Activated CD4-positive, alpha-beta T cell treated with anti-CD3 and anti-CD28 coated beads for 1 hour (primary cell): ENCODE data around the gene RXRG.
"Not testable (repeated sequence)": the region's sequence is repeated elsewhere in the genome, so short reads cannot be mapped to it uniquely, and the experiment has no call there.

Source experiments
- DNase-seq: peaks from one replicate; pipeline ENCODE4 v3.0.0-alpha.2; 2020

RXRG gene

DNA sequence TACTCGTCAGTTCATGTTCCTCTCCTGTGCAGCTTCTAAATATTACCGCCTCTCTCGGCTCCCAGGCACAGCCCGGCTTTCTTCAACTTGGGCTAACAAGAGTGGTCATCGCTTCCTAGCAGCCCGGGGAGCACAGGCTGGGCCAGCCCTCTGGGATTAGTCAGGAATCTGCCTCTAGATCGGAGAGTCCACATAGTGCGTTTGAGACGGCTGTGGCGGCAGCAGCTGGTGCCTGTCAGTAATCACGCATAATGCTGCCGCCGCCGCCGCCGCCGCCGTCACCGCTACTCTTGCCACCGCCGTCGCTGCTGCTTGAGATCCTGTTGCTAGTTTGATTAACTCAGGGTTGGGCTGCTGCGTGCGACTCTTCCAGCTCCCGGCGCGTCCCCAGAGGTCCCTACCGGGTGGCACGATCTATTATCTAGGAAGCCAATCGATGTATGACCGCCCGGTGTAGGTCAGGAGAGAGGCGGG is at the start of gene RXRG:
TSS of gene RXRG (minus strand) at position 230 of the 474 bp plus-strand sequence. CDS start 233 bp downstream, outside the sequence.
- no peak for DNase-seq

DNA sequence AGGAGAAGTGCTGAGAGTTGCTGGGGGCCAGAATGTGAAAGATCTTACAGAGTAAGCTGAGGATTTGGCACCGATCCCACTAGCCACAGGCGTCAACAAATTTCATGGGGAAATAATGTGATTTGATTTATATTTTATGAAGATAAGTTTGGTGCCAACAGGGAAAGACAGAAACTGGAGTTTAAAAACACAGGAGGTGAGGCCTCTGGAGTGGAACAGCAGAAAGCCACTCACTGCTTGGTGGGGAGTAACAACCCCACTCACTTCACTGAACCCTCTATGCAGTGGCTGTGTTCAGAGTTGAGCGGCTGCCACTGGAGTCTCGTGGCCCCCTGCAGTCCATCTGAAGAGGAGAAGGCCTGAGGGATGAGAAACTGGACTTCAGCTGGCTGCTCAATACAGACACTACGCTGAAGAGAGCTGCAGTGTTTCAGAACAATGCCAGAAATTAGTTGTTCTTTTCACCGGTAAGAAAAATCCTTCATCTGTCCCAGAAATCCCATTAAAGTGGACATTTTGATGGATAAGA is 48.0 kb upstream of the RXRG start:
- no peak for DNase-seq

DNA sequence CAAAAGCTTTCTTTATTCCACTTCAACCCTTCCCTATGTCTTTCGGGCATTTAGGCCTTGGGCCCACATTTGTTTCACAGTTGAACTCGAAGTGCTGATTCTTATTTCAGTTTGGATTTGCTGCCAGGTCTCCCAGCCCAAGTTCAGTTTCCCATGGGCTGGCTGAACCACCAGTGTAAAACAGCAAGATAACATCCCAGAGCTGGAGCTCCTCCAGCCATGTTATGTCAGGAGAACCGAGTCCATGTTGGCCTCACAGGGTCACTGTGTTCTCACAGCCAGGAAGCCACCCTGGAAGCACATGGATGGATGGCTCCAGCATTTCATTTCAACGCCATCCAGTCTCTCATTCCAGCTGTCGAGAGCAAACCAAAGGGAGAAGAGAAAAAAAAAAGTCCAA is 45.2 kb upstream of the RXRG start:
- DNase-seq = no peak

DNA sequence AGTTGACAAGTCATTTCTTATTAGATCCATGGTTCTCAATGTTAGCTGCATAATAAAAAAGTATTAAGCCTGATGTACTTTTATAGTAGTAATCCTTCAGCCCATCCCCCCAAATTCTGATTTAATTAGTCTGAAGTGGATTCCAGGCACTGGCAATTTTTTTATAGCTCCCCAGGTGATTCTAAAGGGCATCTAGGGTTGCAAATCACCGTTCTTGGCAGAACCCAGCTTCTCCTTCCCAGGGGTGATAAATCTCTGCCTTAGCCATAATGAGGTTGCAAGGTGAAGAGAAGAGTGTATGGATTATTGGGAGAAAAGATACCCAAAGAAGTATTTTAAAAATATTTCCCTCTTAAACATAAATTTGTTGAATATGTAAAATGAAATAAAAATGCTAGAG is 43.0 kb upstream of the RXRG start:
- DNase-seq = no peak

DNA sequence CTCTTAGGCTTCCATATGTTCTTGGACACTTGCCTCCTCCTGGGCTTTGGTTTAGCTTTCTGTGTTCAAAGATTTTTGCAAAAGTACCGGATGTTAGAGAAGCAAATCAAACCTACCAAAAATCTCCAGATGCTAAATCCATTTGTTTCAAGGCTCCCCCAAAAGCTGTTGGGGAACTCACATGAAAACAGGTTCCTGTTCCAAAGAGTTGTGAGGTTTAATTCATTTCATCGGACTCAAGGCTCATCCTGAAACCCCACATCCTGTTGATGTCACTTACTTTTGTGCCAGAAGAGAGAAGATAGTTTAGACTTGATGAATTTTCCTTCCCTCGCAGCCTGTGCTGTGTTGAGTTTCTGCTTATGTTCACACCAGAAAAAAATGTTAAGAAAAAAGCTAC is 41.7 kb upstream of the RXRG start:
- no peak for DNase-seq

DNA sequence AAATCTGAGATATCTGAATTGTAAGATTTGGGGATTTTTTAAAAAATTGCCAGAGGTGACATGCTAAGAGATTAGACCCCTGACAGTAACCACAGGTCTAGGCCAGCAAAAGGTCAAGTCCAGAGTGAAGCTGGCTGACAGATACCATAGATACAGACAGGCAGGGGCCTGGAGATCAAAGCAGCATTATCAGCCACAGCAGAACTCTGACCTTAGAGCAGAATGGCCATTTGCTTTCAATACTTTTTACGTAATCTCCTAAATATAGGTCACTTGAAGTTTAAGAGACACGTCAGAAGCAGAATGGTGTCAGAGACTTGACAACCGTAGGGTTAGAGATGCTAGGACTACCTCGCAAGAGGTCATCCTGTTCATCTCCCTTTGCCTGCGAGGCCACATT is 40.8 kb upstream of the RXRG start:
- no peak for DNase-seq

DNA sequence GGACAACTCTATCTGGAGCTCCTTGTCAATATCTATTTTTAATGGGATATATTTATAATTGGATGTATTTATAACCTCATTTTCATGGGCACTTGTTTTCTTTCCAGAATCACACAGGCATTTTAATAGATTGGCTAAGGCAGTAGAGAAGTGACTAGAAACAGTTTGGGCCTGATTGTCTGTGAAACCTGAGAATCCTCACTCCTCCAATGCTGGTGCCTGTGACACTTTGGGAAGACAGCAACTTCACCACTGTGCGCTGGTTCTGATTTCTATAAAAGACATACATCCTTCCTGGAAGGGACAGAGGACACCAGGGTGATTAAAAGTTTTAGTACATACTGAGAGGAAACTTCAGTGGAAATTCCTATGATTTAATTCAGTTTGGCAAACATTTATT is 39.6 kb upstream of the RXRG start:
- DNase-seq = no peak

DNA sequence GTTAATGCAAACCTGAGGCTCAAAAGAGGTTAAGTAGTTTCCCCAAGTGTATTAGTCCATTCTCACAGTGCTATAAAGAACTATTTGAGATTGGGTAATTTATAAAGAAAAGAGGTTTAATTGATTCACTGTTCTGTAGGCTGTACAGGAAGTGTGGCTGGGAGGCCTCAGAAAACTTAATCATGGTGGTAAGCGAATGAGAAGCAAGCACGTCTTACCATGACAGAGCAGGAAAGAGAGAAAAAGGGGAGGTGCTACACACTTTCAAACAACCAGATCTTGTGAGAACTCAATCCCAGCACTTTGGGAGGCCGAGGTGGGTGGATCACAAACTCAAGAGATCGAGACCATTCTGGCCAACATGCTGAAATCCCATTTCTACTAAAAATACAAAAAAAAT is 38.5 kb upstream of the RXRG start:
- no peak for DNase-seq

DNA sequence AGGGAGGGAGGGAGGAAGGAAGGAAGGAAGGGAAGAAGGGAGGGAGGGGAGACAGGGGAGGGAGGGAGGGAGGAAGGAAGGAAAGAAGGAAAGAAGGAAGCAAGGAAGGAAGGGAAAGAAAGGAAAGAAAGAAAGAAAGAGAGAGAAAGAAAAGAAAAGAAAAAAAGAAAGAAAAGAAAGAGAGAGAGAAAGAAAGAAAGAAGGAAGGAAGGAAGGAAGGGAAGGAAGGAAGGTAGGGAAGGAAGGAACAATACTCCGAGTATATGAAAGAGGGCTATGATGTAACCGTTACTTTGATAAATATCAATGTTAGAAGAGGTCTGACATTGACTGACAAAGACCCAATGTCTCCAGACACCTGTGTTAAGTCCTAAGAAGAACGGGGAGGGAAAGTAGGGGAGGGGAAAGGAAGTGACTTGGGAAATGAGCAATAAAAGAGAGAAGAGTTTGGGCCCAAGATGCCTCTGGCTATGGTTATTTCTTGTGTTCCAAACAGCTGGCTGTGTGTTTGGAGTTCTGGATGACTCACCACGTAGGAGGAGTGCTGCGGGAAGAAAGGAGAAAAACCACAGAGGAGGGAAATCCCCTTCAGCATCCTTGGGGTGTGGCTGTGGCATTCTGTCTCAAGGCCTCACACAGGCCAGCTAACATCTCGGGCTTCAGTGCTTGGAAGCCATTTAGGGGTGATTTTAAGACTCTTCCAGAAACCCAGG is 37.0 kb upstream of the RXRG start:
- no peak for DNase-seq

DNA sequence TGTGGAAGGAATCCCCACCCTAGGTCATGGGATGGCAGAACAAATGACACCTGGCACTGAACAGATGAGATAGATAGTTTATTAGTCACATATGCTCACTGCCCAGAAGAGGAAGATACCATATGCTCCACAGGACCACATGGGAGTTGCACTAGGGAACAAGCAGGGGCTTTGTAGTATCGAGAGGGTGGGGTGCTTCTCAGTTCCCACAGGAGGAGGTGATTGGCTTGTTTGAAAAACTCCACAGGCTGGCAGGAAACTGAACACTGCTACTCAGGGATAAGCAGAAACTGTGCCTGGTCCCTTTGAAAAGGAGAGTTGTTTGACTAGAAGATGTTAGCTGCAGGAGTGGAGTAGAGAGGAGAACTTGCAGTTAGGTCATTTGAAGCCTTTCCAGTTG is 31.9 kb upstream of the RXRG start:
- no peak for DNase-seq

DNA sequence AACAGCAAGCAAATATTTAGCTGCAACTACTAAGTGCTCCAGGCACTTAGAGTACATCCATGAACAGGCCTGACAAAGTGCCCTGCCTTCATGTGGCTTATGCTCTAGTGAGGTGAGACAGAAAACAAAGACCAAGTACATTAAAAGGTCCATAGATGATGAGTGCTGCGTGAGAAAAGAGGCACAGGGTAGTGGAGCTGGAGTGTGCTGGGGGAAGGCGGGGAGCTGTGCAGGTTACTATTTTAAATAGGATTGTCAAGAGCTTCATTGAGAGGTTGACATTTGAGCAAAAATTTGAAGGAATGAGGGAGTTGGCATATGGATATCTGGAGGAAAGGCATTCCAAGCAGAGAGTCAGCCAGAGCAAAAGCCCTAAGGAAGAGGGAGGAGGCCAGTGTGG is 29.3 kb upstream of the RXRG start:
- DNase-seq = no peak

DNA sequence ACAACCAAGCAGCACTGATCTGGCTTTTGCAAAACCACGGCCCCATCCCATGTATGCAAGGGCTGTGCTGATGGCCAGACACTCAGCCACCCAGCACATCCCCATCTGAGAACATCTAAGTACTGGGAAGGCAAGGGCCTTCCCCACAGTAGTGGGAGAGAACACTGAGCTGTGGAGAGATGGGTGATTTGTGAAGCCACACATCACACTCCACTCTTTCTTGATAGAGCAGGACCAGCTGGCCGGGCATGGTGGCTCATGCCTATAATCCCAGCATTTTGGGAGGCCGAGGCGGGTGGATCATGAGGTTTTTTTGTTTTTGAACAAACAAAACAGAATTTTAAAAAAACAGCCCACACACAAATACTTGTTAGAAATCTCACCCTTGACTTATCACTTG is 28.2 kb upstream of the RXRG start:
- no peak for DNase-seq

DNA sequence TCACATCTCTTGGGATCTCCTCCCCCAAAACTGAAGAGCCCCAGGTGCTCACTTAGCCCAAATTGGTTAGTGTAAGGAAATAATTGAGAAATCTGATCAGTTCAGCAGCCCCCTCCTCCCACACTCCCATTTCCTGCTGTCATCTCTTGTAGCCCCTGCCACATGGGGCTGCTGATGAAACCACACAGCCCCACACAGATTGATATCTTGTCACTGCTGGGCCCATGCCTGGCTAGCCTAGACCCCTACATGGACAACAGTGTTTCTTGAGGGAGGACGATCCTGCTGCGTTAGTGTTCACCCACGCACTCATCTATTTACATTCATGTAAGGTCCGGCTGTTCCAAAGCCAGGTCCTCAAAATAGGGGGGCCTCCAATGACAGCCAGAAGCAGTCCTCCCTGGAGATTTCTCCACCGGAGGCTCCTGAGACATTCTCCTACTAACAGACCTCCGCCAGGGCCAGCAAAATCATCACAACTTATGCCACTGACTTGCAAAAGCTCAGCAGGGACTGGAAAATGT is 23.9 kb upstream of the RXRG start:
- DNase-seq = no peak

DNA sequence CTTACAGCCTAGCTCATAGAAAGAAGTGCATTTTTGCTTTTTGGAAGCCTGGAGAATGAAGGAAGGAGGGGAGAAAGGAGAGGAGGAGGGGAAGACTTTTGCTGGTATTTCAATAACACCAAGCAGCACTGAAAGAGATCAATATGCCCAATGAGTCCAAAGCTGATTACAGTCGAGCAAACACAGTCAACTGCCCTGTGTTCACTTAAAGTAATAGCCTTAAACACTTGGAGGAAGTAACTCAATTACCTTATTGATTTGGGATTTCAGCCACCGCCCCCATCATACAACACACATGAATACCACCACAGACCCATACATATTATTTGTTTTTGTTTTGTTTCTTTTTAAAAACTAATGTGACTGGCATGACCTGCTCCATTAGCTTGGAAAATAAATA is 23.3 kb upstream of the RXRG start:
- DNase-seq = no peak

DNA sequence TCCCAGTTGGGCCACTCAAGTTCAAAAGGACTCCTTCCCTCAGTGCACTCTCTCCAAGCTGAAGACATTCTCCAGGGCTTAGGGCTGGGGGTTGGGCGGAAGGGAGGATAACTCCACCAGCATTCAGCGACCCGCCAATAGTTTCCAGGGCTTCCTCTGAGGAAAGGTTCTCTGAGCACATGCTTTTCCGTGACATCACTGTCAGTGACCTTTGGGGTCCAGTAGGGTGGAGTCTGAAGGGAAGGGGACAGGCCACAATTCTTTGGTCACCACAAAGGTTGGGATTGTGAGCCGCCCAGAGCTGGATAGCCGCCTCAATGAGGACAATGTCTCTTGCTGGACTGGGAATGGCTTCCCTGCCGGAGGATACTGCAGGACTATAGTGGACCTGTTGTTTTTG is 22.8 kb upstream of the RXRG start:
- DNase-seq = no peak

DNA sequence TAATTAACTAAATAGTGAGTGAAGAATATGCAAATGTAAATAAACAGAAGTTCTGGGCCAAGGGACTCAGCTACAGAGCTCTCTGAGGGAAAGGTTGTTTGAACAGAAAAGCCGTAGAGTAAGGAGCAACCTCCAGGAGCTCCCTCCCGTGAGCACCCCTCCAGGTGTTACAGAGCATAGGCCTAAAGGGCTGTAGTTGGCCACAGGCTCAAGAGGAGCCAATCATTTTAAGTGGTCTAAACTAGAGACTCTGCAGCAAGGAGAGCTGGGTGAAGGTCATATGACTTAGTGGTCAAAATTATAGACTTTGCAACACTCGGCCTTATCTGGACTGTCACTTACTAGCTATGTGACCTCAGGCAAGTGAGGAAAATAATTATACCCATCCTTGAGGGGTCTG is 19.1 kb upstream of the RXRG start:
- no peak for DNase-seq

DNA sequence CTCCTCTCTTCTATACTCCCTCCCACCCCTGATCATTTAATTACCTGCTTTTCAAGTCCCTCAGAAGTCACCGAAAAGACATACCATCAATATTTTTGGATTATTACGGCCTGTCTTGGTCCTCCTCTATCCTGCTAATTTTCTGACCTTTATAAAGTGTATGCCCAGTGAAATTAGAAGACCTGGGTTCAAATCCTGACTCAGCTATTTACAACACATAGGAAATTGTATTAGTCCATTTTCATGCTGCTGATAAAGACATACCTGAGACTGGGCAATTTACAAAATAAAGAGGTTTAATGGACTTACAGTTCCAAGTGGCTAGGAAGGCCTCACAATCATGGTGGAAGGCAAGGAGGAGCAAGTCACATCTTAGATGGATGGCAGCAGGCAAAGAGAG is 14.8 kb upstream of the RXRG start:
- not testable (repeated sequence) for DNase-seq

DNA sequence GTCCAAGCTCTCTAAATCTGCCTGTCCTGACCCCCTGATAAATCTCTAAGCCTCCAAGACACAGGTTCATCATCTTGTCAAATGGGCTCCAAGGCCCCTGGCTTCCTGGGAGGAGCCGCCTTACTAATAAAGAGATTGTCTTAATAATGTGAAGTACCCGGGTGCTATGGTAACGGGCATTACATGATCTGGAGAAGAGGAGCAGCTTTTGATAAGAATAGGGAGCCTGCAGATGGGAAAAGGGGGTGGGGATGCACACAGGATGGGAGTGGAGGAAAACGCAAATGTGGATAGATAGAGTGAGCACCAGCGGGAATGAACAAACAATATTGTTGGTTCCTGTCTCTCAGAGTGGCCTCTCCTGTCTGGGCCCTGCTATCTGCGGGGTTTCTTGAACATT is 11.9 kb upstream of the RXRG start:
- no peak for DNase-seq

DNA sequence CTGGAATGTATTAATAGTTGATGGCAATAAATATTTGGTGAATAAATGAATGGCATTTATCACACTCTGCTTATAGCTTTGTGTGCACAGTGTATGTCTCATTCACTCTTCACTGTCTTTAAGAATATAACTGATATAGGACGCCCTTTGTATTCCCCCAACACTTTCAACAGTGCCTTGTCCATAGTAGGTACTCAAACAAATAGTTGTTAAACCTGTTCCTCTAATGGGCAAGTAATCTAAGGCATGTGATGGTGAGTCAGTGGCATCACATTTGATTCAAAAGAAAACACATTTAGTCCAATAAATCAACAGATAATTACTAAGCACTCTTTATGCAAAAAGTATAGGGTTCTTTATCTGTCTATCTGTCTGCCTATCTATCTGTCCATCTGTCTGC is 11.2 kb upstream of the RXRG start:
- DNase-seq = no peak

DNA sequence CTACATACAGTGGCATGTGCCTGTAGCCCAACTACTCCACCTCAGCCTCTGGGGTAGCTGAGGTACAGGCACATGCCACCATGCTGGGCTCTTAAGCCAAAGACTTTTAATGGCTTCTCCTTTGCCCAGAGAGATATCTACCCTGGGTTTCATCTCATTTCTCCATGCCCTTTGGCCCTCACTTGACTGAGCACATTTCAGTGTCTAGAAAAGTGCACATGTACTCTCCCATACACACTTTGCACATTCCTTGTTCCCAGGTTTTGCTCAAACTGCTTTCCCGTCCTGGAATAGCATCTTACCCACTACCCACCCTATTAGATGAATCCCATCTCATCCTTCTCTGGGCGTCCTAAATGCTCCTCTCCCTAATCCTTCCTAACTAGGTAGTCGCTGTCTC is 10.2 kb upstream of the RXRG start:
- DNase-seq = no peak

DNA sequence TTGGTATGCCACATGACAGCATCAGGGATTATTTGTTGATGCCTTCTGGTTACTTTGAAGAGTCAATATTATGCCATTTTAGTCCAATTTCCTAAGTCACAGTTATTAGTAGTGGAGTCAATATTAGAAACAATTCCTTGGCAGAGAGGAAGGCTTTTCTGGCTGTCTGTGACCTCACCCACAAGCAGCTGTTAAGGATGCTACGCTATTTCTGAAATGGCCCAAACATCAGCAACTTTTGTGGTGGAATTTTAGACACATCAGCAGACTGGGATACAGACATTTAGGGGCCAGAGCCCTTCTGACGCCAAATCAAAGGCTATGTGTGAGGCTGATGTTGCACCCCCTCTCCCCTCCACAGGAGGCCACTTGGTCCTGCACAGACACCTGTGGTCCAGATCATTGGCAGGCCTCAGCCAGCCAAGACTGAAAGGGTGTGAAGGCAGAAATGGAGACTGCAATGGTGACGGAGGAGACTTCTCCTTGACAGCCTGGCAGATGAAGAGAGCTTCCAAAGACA is 9.2 kb upstream of the RXRG start:
- no peak for DNase-seq

DNA sequence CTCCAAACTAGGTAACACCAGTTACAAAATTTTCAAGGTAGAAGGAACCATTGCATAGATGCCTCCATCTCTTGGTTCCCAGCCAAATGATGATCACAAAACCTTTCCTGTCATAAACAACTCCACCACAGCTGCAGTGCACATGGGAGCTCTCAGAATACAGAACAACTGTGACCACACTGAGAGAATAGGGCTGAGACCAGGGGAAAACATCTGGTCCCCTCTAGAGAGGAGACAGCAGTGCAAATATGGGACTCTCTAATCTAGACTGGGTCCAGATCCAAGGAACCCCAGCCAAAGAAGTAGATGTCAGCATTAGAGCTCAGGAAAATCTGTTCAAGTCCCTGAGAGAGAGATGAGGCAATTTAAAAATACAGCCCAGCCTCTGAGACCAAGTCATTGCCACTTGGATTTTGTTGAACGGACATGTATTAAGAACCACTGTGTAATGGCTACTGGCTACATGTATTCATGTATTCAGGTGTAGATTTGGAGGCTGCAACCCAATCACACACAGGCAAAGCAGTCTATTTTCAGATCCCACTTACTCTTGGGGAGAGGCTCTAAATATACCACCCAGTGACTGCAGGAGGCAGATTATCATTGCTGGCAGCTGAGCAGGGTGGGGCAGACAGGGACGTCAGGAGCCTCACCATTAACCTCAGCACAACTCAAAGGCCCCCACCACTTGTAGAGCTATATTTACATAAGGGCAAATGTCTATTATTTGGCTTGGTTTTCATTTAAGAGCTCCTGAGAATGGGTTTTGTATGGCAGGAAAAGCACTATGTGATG is 7.6 kb upstream of the RXRG start:
- DNase-seq = no peak

DNA sequence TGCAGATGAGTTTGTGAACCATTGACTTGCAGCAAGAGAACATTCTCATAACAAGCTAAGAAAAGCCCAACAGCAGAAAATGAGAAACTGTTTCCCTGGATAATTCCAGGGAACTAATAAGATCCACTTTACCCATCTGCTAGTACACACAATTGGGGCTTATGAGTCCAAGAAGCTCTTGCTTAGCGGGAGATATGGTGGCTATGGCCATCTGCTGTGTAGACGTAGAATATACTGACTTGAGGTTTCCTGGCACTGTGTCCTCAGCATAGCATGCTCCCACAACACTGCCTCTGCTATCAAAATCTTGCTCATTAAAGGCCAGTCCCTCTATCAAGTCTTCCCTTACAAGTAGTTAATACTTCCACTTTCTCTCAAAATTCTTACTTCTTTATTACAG is 6.8 kb upstream of the RXRG start:
- DNase-seq = no peak

DNA sequence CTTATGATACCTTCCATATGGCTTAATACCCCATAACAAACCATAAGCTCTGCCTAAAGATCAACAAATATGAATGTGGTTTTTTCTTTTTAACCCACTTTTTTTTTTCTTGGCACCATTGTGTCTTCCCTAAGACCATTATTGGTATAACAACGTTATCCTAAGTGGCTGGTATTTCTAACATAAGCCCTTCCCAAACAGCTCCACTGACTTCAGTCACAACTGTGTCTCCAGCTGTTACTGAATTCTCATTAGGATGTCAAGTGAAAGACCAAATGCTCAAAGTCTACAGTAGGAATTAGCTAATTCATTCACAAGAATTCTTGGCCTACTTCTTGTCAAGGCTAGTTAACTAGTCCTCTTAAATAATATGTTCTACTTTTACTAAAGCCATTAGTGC is 4.2 kb upstream of the RXRG start:
- DNase-seq = no peak
